T-helper 2 cell treated with Interferon-gamma antibody and Interleukin-4, amounts not matched to agents 100 ng/mL and 5 ng/mL, for 36 hours (primary cell): ENCODE measurements around the gene RRP1. TPM values are rescaled to one million over a fixed set of nuclear protein-coding genes. Genes with fewer than 3 reads are reported as not detected.
"Not testable (repeated sequence)": the region's sequence is repeated elsewhere in the genome, so short reads cannot be mapped to it uniquely, and the experiment has no call there.

Source experiments
- intact Hi-C: fragments of 100-400 bp; cut with micrococcal nuclease; formaldehyde crosslinking; loops from one replicate; pipeline ENCODE4 v1.15.1; 2023
- total RNA-seq: library from RNA; stranded (reverse); gene quantifications from 2 replicates; pipeline ENCODE4 v1.2.3, GENCODE V29; 2022

RRP1 gene
- total RNA-seq, 1 donor from 2014 or later: 34.9 TPM

DNA sequence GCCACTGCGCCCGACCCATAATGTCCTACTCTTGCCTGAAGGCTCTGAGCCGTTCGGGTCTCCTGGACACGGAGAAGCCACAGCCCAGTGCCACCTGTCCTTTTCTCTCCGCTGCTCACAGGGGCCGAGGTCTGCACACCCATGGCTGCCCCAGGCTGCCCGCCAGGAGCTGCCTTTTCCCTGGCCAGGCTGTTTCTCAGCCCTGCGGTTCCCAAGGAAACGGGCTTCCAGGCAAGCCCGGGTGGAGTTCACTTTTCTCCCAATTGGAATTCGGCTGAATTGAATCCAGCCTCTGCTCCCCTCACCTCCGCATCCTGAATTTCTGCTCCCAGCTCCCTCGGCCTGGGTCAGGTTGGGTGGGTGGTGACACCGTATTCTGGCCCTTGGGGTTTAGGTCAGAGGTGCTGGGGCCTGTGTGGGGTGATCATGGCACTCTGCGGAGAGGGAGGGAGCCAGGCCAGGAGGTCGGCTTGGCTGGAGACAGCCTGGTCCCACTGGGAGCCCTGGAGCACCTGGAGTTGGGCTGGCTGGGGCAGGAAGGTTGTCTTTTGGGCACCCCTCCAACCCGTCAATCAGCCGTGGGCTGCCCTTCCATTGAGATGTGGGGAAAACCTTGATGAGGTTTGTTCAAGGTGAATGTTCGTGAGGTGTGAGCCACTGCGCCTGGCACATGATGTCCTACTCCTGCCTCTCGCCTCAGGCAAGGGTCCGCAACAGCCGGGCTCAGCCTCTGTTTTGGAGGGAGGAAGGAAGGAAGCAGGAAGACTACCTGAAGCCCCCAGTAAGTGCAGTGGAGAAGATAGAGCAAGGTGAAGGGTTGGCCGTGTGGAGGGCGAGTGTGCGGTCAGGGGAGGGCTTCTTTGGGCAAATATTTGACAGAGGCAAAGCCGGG is 25.1 kb downstream of the RRP1 start:
- intact Hi-C loops: loop anchor here (5.0 kb wide), 1 partner anchor 53 kb away; the partner anchor contains the start of gene AGPAT3

DNA sequence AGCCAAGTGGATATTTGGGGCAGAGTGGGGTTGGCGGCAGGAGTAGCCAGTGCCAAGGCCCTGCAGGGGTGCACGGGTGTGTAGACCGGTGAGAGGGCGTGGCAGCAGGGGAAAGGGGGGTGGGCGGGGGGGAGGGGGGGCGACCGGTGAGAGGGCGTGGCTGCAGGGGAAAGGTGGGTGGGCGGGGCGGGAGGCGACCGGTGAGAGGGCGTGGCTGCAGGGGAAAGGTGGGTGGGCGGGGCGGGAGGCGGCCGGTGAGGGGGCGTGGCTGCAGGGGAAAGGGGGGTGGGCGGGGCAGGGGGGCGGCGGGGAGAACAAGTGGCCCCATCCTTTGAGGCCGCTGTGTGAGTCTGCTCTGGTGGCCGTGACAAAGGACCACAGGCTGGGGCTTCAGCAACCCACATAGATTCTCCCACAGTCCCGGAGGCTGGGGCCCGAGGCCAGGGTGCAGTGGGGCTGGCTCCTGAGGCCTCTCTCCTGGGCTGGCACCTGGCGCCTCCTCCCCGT is 25.8 kb downstream of the RRP1 start:
- intact Hi-C loops: no loop called here

GRCh38 chr21:43815991-43816390 is 26.6 kb downstream of the RRP1 start:
- intact Hi-C loops: no loop called here

DNA sequence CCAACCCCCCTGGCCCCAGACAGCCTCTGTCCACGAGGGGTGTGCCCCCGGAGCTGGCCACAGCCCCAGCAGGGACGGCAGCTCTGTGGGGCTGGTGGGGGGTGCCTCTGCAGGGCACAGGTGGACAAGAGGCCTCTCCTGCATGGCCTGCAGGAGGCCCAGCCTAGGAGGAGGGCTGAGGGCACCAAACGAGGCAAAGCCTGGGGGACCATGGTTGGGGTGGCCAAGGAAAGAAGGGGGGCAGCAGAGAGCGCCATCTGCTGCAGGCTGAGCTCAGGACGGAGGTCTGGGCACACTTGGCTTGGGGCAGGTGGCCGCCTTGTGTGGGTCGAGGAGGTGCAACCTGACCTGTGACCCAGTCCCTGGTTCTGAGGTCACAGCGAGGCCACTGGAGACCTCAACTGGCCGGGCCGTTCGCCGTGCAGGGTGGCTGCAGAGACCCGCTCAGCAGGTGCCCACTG is 27.3 kb downstream of the RRP1 start:
- intact Hi-C loops: no loop called here

DNA sequence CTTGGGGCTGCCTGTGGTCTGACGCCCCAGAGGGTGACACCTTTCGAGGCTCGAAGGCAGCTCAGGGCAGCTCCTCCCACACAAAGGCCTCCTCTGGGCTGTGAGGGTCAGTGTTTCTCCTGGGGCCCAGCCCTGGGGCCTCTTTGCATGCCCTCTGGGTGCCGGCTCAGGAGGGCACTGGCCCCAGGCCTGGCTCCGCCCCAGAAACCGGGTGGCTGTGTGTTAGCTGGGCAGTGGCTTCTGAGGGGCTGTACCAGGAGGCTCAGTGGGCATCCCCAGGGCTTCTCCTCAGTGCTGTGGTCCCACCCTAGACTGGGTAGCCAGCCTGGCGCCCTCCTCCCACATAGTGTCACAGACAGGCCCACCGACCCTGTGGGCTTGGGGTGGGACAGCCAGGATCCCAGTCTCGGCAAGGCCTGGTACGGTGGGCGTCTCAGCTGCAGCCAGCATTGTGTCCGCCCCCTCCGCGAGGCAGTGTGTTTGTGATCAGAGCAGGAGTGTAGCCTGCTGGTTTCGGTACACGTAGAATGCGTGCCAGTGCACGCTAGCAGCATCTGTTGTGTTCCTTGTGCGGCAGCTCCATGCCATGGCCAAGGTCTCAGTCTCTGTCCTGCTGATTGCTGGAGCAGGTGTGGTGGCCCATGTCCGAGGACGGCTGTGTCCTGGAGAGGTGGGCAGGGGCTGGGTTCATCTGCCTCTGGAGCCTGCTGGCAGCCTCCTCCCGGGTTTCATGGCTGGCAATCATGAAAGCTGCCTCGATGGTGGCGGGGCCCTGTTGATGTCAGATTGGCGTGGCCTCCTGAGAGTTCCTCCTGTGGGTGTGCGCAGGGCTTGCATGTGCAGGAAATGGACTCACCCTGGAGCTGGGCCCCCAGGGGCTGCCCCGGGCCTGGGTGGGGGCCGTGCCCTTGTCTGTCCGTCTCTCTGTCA is 28.0 kb downstream of the RRP1 start:
- intact Hi-C loops: no loop called here

- intact Hi-C loops: no loop called here
These were observed 29.3 kb downstream of the RRP1 start for GRCh38 chr21:43818685-43819084.

GRCh38 chr21:43819511-43820405 is 30.4 kb downstream of the RRP1 start:
- intact Hi-C loops: no loop called here

- intact Hi-C loops: no loop called here
These were observed 31.1 kb downstream of the RRP1 start for GRCh38 chr21:43820466-43820865.

DNA sequence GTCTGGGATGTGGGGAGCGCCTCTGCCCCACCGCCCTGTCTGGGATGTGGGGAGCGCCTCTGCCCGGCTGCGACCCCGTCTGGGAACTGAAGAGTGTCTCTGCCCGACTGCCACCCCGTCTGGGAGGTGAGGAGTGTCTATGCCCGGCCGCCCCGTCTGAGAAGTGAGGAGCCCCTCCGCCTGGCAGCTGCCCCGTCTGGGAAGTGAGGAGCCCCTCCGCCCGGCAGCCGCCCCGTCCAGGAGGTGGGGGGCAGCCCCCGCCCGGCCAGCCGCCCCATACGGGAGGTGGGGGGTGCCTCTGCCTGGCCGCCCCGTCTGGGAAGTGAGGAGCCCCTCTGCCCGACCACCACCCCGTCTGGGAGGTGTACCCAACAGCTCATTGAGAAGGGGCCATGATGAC is 32.8 kb downstream of the RRP1 start:
- intact Hi-C loops: not testable (repeated sequence)

DNA sequence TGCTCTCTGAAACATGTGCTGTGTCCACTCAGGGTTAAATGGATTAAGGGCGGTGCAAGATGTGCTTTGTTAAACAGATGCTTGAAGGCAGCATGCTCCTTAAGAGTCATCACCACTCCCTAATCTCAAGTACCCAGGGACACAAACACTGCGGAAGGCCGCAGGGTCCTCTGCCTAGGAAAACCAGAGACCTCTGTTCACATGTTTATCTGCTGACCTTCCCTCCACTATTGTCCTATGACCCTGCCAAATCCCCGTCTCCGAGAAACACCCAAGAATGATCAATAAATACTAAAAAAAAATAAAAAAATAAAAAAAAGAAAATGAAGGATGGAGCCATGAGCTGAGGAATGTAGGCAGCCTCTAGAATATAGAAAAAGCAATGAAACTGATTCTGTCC is 33.4 kb downstream of the RRP1 start:
- intact Hi-C loops: not testable (repeated sequence)

DNA sequence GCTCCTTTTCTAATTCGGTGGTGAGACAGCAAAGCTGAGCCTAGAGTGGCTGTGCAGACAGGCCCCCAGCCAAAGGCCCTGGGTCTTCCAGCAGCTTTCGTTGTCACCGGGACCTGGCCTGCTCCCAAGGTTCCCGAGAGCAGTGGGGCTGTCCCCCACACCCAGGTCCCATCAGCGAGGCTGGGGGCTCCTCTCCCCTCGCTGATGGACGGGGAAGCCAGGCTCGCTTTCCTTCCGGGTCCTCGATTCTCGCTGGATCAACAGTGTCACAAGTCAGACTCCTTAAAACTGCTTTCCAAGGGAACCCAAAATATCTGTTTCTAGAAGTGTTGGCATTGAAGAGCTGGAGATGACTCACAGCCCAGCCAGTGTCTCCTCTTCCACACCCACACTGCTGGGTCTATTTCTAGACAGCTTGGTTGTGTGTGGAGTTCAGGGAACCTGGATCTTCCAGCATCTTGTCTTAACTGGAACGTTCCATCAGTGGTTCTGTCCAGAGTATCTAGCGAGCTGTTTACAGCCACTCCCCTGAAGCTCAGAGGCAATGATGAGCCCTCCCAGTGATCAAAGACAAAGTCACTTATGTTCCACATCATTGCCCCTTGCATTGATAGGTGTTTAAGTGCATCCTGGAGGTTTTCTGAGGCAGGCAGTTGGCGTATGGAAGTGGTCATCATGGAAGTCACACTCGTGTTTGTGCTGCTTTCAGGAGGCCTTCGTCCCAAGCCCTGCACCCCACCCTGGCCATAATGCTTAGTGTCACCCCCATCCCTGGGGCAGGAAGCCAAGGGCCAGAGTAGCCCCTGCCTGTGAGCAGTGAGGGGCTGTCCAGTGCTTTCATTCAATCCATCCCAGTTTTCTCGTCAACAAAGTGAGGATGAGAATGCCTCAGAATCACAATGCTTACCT is 35.2 kb downstream of the RRP1 start:
- intact Hi-C loops: no loop called here

GRCh38 chr21:43825242-43825935 is 36.0 kb downstream of the RRP1 start:
- intact Hi-C loops: no loop called here

- intact Hi-C loops: no loop called here
These were observed 36.7 kb downstream of the RRP1 start for GRCh38 chr21:43825936-43826622.

GRCh38 chr21:43826623-43826974 is 37.2 kb downstream of the RRP1 start:
- intact Hi-C loops: no loop called here

DNA sequence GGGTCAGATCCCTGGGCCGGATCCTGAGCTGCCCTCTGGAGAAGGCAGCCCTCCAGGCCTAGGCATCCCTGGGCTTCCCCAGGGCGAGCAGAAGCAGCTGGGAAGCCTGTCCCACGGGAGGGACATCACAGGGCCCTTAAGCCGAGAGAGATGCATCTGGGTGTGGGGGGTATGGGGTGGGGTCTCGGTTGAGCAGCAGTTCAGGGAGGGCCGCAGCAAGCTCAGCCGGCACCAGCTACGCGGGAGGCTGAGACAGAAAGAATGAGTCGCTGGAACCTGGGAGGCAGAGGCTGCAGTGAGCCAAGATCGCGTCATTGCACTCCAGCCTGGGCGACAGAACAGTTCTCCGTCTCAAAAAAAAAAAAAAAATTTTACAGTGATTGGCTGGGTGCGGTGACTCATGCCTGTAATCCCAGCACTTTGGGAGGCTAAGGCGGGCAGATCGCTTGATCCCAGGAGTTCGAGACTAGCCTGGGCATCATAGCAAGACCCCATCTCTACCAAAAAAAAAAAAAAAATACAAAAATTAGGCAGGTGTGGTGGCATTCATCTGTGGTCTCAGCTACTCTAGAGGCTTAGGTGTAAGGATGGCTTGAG is 37.7 kb downstream of the RRP1 start:
- intact Hi-C loops: no loop called here

DNA sequence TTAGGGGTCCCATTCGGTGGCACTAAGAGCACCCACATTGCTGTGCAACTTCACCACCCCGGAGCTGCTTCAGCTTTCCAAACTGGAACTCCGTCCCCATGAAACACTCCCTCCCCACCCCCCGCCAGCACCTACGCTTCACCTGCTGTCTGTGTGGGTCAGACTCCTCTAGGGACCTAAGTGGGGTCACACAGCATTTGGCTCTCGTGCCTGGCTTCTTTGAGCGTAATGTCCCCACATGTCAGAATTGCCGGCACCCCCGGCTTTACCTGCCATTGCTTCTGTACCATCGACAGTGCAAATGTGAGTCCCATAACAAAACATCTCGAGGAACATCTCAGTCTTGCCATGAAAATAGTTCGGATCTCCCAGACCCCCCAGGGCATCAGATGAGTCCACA is 39.8 kb downstream of the RRP1 start:
- intact Hi-C loops: no loop called here

GRCh38 chr21:43829575-43830119 is 40.3 kb downstream of the RRP1 start:
- intact Hi-C loops: no loop called here

DNA sequence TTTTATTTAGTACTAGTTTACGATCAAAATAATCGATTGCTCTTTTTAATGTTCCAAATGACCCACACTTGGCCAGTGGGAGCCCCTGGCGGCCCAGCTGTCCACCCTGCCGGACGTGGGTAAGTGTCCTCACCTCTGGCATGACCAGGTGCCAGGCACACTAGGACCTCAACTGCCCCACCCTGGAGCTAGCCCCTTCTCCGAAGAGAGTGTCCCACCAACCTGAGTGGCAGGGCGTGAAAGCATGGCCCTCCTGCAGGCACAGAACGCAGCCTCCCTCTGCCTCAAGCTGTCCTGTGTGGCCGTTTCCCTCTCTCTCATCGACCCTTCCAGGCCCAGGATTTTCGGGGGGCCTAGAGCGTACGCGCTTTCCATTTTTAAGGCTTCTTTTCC is 42.8 kb downstream of the RRP1 start:
- intact Hi-C loops: no loop called here
